IMR-90 (cell line): ENCODE data around the gene C1QTNF5. TPM values are rescaled to one million over a fixed set of nuclear protein-coding genes. Genes with fewer than 3 reads are reported as not detected.
"Not testable (repeated sequence)": the region's sequence is repeated elsewhere in the genome, so short reads cannot be mapped to it uniquely, and the experiment has no call there.

Source experiments
- ATAC-seq: fragments of 200-7000 bp; cut with Tn5 transposase; 2 replicates; pipeline ENCODE4 v1.9.1; 2020; ENCODE audit warnings: low read depth, mild to moderate bottlenecking, moderate library complexity
- BruUV-seq: library from RNA; stranded (reverse); fragments of 400-500 nt; replicated peaks from 2 replicates; lab custom pipeline; 2021; lab: Mats Ljungman, UMichigan
- CTCF ChIA-PET: fragments of 300-600 bp; formaldehyde crosslinking; extraction: SDS; loops from one replicate; lab custom pipeline; 2021; ENCODE audit warnings: antibody characterized with exemption; lab: Yijun Ruan, JAX
- POLR2A ChIA-PET: fragments of 300-600 bp; sonication (Branson Sonifier 250); formaldehyde crosslinking; loops from one replicate; lab custom pipeline; 2022; ENCODE audit warnings: antibody characterized with exemption; ENCODE audit not compliant: unreplicated experiment; lab: Charles Lee
- DNase-seq: peaks from one replicate; pipeline ENCODE4 v3.0.0; 2013
- H2AFZ ChIP-seq: replicated peaks from 2 replicates; pipeline ENCODE3; 2013; ENCODE audit warnings: low read length, mild to moderate bottlenecking; ENCODE audit not compliant: poor library complexity
- H2AK5ac ChIP-seq: 2 replicates; pipeline ENCODE4 v1.6.1; 2013; ENCODE audit warnings: low read depth, low read length, inconsistent platforms
- H2AK9ac ChIP-seq: replicated peaks from 2 replicates; pipeline ENCODE3; 2013; ENCODE audit warnings: mild to moderate bottlenecking, low read depth, low read length, moderate library complexity; ENCODE audit not compliant: poor library complexity
- H2BK120ac ChIP-seq: 2 replicates; pipeline ENCODE4 v1.6.1; 2013; ENCODE audit warnings: low read depth, low read length, inconsistent platforms
- H2BK15ac ChIP-seq: 3 replicates; pipeline ENCODE4 v1.6.1; 2013; ENCODE audit warnings: low read depth, low read length, inconsistent platforms
- H2BK20ac ChIP-seq: 2 replicates; pipeline ENCODE4 v1.6.1; 2013; ENCODE audit warnings: low read depth, mild to moderate bottlenecking, inconsistent platforms, low read length, moderate library complexity
- H2BK5ac ChIP-seq: 2 replicates; pipeline ENCODE4 v1.6.1; 2013; ENCODE audit warnings: mild to moderate bottlenecking, low read depth, low read length, inconsistent platforms; ENCODE audit not compliant: poor library complexity, severe bottlenecking
- H3K14ac ChIP-seq: replicated peaks from 2 replicates; pipeline ENCODE4 v1.6.1; 2013; ENCODE audit warnings: low read depth, low read length, inconsistent platforms
- H3K18ac ChIP-seq: 2 replicates; pipeline ENCODE4 v1.6.1; 2013; ENCODE audit warnings: low read depth, low read length, control low read depth
- H3K23ac ChIP-seq: 2 replicates; pipeline ENCODE4 v1.6.1; 2013; ENCODE audit warnings: low read depth, low read length, inconsistent platforms
- H3K27ac ChIP-seq: 2 replicates; pipeline ENCODE4 v1.5.1; 2013; ENCODE audit warnings: mild to moderate bottlenecking, control low read depth, low read length; ENCODE audit not compliant: insufficient read depth
- H3K27me3 ChIP-seq: 2 replicates; pipeline ENCODE4 v1.6.1; 2013; ENCODE audit warnings: low read length; ENCODE audit not compliant: control insufficient read depth, insufficient read depth
- H3K36me3 ChIP-seq: 2 replicates; pipeline ENCODE4 v1.6.1; 2013; ENCODE audit warnings: low read length, mixed read lengths; ENCODE audit not compliant: control insufficient read depth, insufficient read depth
- H3K4ac ChIP-seq: 2 replicates; pipeline ENCODE4 v1.6.1; 2013; ENCODE audit warnings: low read depth, low read length, inconsistent platforms
- H3K4me1 ChIP-seq: 2 replicates; pipeline ENCODE4 v1.6.1; 2013; ENCODE audit warnings: low read length, mixed read lengths; ENCODE audit not compliant: control insufficient read depth, insufficient read depth
- H3K4me2 ChIP-seq: 2 replicates; pipeline ENCODE4 v1.6.1; 2013; ENCODE audit warnings: low read depth, mild to moderate bottlenecking, control low read depth, low read length, moderate library complexity
- H3K4me3 ChIP-seq: 2 replicates; pipeline ENCODE4 v1.5.1; 2013; ENCODE audit warnings: low read depth, mild to moderate bottlenecking, control low read depth, low read length, moderate library complexity; ENCODE audit not compliant: insufficient read depth
- H3K56ac ChIP-seq: 2 replicates; pipeline ENCODE4 v1.6.1; 2013; ENCODE audit warnings: low read length, inconsistent platforms; ENCODE audit not compliant: insufficient read depth; ENCODE audit errors: extremely low read depth
- H3K79me1 ChIP-seq, 2 experiments: 2 replicates each; pipeline ENCODE4 v1.6.1; 2013; ENCODE audit warnings: low read length in 2 of 2, inconsistent platforms in 1 of 2, low read depth in 1 of 2
- H3K9ac ChIP-seq: 2 replicates; pipeline ENCODE4 v1.6.1; 2013; ENCODE audit warnings: low read depth, low read length, control low read depth
- H3K9me1 ChIP-seq: 2 replicates; pipeline ENCODE4 v1.6.1; 2013; ENCODE audit warnings: low read length, inconsistent platforms; ENCODE audit not compliant: insufficient read depth
- H3K9me3 ChIP-seq: 2 replicates; pipeline ENCODE4 v1.6.1; 2013; ENCODE audit warnings: low read length; ENCODE audit not compliant: control insufficient read depth, insufficient read depth
- H4K20me1 ChIP-seq: 2 replicates; pipeline ENCODE4 v1.6.1; 2013; ENCODE audit warnings: low read length, inconsistent platforms; ENCODE audit not compliant: insufficient read depth
- H4K5ac ChIP-seq: 2 replicates; pipeline ENCODE4 v1.6.1; 2013; ENCODE audit warnings: mild to moderate bottlenecking, low read depth, low read length, control low read depth
- H4K8ac ChIP-seq, 2 experiments: 2 replicates each; pipeline ENCODE4 v1.6.1; 2013; ENCODE audit warnings: low read depth in 2 of 2, low read length in 2 of 2, control low read depth in 1 of 2, inconsistent platforms in 1 of 2
- H4K91ac ChIP-seq: 2 replicates; pipeline ENCODE4 v1.6.1; 2013; ENCODE audit warnings: low read depth, low read length, inconsistent platforms; ENCODE audit not compliant: insufficient read depth
- WGBS, 2 experiments: methylation state at CpG; one replicate each; pipeline versions ENCODE4 v1.1.5 to v1.1.7; 2013; ENCODE audit warnings: missing lambda C conversion rate in 2 of 2; ENCODE audit not compliant: insufficient read length in 1 of 2; ENCODE audit errors: extremely low coverage in 2 of 2; 5-methylcytosine and 5-hydroxymethylcytosine counted together
- dilution Hi-C: fragments of 300-500 bp; cut with HindIII; formaldehyde crosslinking; loops from one replicate; pipeline ENCODE4 v1.14.3; 2018; ENCODE audit warnings: low sequenced_read_pairs; ENCODE audit not compliant: unreplicated experiment
- in situ Hi-C: fragments of 300-500 bp; cut with MboI; formaldehyde crosslinking; loops from 3 replicates; pipeline ENCODE4 v1.14.3; 2019; ENCODE audit warnings: low sequenced_read_pairs, inconsistent platforms, mixed read lengths
- intact Hi-C: fragments of 100-400 bp; cut with micrococcal nuclease; formaldehyde crosslinking; loops from 2 replicates; pipeline ENCODE4 v1.10.0; 2022
- polyA plus RNA-seq, 3 experiments: library from polyadenylated mRNA; depleted of rRNA; stranded (reverse); fragments of >200 nt; gene quantifications; 2 replicates each; pipeline ENCODE4 v1.2.3, GENCODE V29; 2012; ENCODE audit warnings: low replicate concordance in 1 of 3
- total RNA-seq: library from RNA; depleted of rRNA; stranded (reverse); fragments of >200 nt; gene quantifications from 2 replicates; pipeline ENCODE4 v1.2.3, GENCODE V29; 2012

C1QTNF5 gene
- total and polyA plus RNA-seq, 2 of the 4 experiments (the other 2 are of a cell fraction) = 2.0 to 5.4 TPM

- H4K8ac ChIP-seq, H3K56ac ChIP-seq, H3K23ac ChIP-seq, H3K9ac ChIP-seq, H3K4me1 ChIP-seq, H3K9me3 ChIP-seq, H2AK5ac ChIP-seq, dilution Hi-C loops, H4K5ac ChIP-seq, H3K4ac ChIP-seq, H4K91ac ChIP-seq, H3K9me1 ChIP-seq, H2BK5ac ChIP-seq, H2AFZ ChIP-seq, H3K27ac ChIP-seq, H3K14ac ChIP-seq, H3K18ac ChIP-seq, H4K20me1 ChIP-seq, H2BK15ac ChIP-seq, DNase-seq, H2BK120ac ChIP-seq, in situ Hi-C loops, H3K4me2 ChIP-seq, BruUV-seq, ATAC-seq, H3K79me1 ChIP-seq, POLR2A ChIA-PET, H3K4me3 ChIP-seq, H3K36me3 ChIP-seq, H2AK9ac ChIP-seq, H2BK20ac ChIP-seq, intact Hi-C loops: not testable (repeated sequence)
- CTCF ChIA-PET = interaction anchor here (0.6 to 3.2 kb wide), 4 partner anchors 8 to 92 kb away, joined by 3 to 23 read pairs (median 6); no protein-coding TSS in a partner anchor
- peaks cover 20% of the 10 kb centered on the region for H3K27me3 ChIP-seq
- WGBS, 2 experiments = 90% methylated on average over 7 of the region's 14 CpGs; no CpG with 5 or more reads in 1 of the 2 experiments
Observed at GRCh38 chr11:119382513-119382912, 41.8 kb upstream of the C1QTNF5 start.
